Muscle layer of colon (tissue), 2 donors: ENCODE results near the gene BCKDHA.

ENCODE experiments used
- H3K27ac ChIP-seq: one replicate; pipeline ENCODE4 v1.7.0; 2013; ENCODE audit warnings: low read depth, mild to moderate bottlenecking, low read length, moderate library complexity
- H3K27me3 ChIP-seq, 2 donors: one replicate each; pipeline ENCODE4 v1.7.0; 2013; ENCODE audit warnings: low read length in 2 of 2, mild to moderate bottlenecking in 2 of 2; ENCODE audit not compliant: insufficient read depth in 2 of 2, control insufficient read depth in 1 of 2
- H3K36me3 ChIP-seq: one replicate; pipeline ENCODE4 v1.7.0; 2013; ENCODE audit warnings: mild to moderate bottlenecking, low read length; ENCODE audit not compliant: insufficient read depth
- H3K4me1 ChIP-seq: one replicate; pipeline ENCODE4 v1.7.0; 2013; ENCODE audit warnings: mild to moderate bottlenecking, low read length; ENCODE audit not compliant: insufficient read depth
- H3K4me3 ChIP-seq, 2 donors: one replicate each; pipeline ENCODE4 v1.7.0; 2013; ENCODE audit warnings: low read length in 2 of 2, low read depth in 1 of 2, mild to moderate bottlenecking in 1 of 2, moderate library complexity in 1 of 2
- H3K9ac ChIP-seq: one replicate; pipeline ENCODE4 v1.7.0; 2013; ENCODE audit warnings: low read length
- H3K9me3 ChIP-seq: one replicate; pipeline ENCODE4 v1.7.0; 2013; ENCODE audit warnings: mild to moderate bottlenecking, low read length
- donor health status: abdominal sarcoma.
- donor health status: Adenocarcinoma of cecum.

BCKDHA gene

GRCh38 chr19:41356984-41357739 lies 40.5 kb upstream of the BCKDHA start:
- Histone ChIP-seq H3K9ac (no peak overlapping the region), H3K27ac (no peak overlapping the region), H3K4me1 (peaks cover 10% of the 10 kb centered on the region)

GRCh38 chr19:41357746-41358145 lies 39.9 kb upstream of the BCKDHA start:
- Histone ChIP-seq H3K9ac (no peak overlapping the region), H3K27ac (no peak overlapping the region), H3K9me3 (no peaks in the 10 kb centered on the region), H3K36me3 (no peaks in the 10 kb centered on the region), H3K4me1 (peaks cover 8% of the 10 kb centered on the region), H3K4me3 (no peak overlapping the region), H3K27me3 (no peaks in the 10 kb centered on the region)

More at GRCh38 chr19:41356984-41357739, 40.5 kb upstream of the BCKDHA start:
- no peaks in the 10 kb centered on the region for H3K9me3 ChIP-seq
- no peaks in the 10 kb centered on the region for H3K27me3 ChIP-seq
- no peaks in the 10 kb centered on the region for H3K36me3 ChIP-seq
- no peak overlapping the region for H3K4me3 ChIP-seq

DNA sequence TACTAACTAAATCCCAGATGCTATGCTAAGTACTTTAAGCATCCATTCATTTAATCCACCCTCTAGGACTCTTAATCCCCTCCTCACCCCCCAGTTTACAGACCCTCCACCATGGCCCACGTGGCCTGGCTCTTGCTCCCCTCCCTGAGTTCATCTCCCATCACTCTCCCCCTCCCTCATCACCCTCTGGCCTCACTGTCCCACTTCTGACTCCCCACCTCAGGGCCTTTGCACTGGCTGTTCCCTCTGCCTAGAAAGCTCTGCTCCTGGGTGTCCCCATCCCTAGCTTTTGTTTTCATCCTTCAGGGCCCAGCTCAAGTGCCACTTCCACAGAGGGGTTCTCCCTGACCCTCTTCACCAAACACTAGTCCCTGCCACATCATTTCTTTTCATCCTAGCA lies 37.9 kb upstream of the BCKDHA start:
- no peak overlapping the region for H3K4me3 ChIP-seq
- peaks cover 12% of the 10 kb centered on the region for H3K4me1 ChIP-seq
- no peaks in the 10 kb centered on the region for H3K36me3 ChIP-seq
- no peak overlapping the region for H3K27ac ChIP-seq
- no peaks in the 10 kb centered on the region for H3K9me3 ChIP-seq
- H3K9ac ChIP-seq: no peak overlapping the region
- no peaks in the 10 kb centered on the region for H3K27me3 ChIP-seq

- no peaks in the 10 kb centered on the region for H3K36me3 ChIP-seq
- no peaks in the 10 kb centered on the region for H3K9me3 ChIP-seq
- no peaks in the 10 kb centered on the region for H3K27me3 ChIP-seq
- H3K27ac ChIP-seq: no peak overlapping the region
- no peak overlapping the region for H3K4me3 ChIP-seq
- H3K4me1 ChIP-seq: peaks cover 15% of the 10 kb centered on the region
- no peak overlapping the region for H3K9ac ChIP-seq
These were observed 35.3 kb upstream of the BCKDHA start for GRCh38 chr19:41362143-41362847.

DNA sequence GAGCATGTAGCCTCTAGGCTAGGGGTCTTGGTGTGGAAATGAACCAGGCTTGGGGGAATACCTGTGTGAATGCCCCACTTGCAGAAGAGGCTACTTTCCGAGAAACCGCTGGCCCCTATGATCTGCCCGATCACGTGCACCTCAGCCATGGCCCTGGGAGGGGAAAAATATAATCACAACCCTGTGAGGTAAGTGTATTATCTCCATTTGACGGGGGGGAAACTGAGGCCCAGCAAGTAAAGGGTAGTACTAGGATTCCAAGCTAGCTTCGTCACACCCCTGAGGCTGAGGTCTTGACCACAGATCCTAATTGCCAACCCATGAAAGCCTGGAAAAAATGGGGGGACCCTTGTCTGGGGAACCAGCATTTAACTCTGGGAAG lies 34.3 kb upstream of the BCKDHA start:
- Histone ChIP-seq H3K9ac (peak overlapping the region; percentile 57), H3K27ac (peak overlapping the region; percentile 65), H3K9me3 (no peaks in the 10 kb centered on the region), H3K4me3 (peak overlapping the region in 1 of 2 donors; percentile 67), H3K36me3 (no peaks in the 10 kb centered on the region), H3K27me3 (no peaks in the 10 kb centered on the region), H3K4me1 (peaks cover 15% of the 10 kb centered on the region)

GRCh38 chr19:41363753-41364523 lies 33.7 kb upstream of the BCKDHA start, which contains the start of gene B9D2:
TSS of gene B9D2 (minus strand) at chr19:41364149. CDS start at chr19:41363519, 630 bp downstream.
- H3K9ac ChIP-seq: peak within 1 kb of the TSS; percentile 57
- H3K36me3 ChIP-seq: no peaks in the 10 kb centered on the region
- no peaks in the 10 kb centered on the region for H3K9me3 ChIP-seq
- peaks cover 15% of the 10 kb centered on the region for H3K4me1 ChIP-seq
- peak within 1 kb of the TSS; percentile 65 for H3K27ac ChIP-seq
- H3K27me3 ChIP-seq: no peaks in the 10 kb centered on the region
- peak within 1 kb of the TSS; percentile 30 to 67 for H3K4me3 ChIP-seq

DNA sequence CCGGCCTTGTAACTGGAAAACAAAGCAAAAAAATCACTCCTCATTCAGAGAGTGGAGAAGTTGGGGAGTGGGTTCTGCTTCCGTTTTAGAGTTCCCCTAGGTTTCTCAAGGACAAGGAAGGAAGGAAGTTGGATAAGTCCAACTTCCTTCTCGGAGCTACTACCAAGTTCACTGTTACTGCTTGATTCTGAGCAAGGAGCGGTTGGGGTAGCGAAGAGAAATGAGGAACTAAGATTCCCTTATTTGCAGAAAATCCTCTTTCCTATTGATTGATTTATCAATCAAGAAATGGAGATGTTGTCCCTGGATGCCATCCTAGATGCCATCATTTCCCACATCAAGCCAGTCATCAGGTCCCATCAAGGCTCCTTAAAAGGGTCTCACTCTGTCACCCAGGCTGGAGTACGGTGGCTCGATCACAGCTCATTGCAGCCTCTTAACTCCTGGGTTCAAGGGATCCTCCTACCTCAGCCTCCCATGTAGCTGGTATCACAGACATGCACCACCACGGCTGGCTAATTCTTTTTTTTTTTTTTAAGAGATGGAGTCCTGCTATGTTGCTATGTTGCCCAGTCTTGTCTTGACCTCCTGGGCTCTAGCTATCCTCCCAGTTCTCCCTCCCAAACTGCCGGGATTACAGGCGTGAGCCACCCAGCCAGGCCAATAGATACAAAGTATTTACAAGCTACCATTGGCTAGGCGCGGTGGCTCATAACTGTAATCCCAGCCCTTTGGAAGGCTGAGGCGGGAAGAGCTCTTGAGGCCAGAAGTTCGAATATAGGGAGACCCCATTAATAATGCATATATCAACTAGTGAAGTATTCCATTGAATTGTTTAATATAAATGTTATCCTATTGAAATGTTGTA lies 32.9 kb upstream of the BCKDHA start:
- Histone ChIP-seq H3K4me3 (peak overlapping the region; percentile 30 to 67), H3K9me3 (no peaks in the 10 kb centered on the region), H3K9ac (no peak overlapping the region), H3K27ac (peak overlapping the region; percentile 65), H3K4me1 (peaks cover 15% of the 10 kb centered on the region), H3K36me3 (no peaks in the 10 kb centered on the region), H3K27me3 (no peaks in the 10 kb centered on the region)

DNA sequence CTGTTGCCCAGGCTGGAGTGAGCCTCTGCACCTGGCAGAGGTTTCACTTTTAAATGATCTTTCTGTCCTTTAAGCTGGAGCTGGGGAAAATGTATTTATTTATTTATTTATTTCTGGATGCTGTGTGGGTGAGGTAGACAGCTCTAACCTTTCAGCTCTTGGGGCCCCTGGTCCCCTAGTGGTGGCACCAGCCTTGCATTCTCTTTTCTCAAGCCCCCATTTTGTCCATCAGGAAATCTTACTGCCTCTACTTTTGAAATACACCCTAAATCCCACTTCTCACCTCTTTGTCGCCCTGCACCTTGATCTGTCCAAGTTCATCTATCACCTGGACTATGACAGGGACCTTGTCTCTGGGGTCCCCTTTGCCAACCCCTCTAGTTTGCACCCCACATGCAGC lies 31.5 kb upstream of the BCKDHA start:
- H3K27me3 ChIP-seq: no peaks in the 10 kb centered on the region
- H3K36me3 ChIP-seq: no peaks in the 10 kb centered on the region
- H3K4me1 ChIP-seq: peaks cover 15% of the 10 kb centered on the region
- no peaks in the 10 kb centered on the region for H3K9me3 ChIP-seq
- H3K4me3 ChIP-seq: no peak overlapping the region
- H3K9ac ChIP-seq: no peak overlapping the region
- H3K27ac ChIP-seq: no peak overlapping the region

- H3K9me3 ChIP-seq: no peaks in the 10 kb centered on the region
- H3K27ac ChIP-seq: no peak overlapping the region
- peaks cover 15% of the 10 kb centered on the region for H3K4me1 ChIP-seq
- H3K27me3 ChIP-seq: no peaks in the 10 kb centered on the region
- no peak overlapping the region for H3K9ac ChIP-seq
- no peaks in the 10 kb centered on the region for H3K36me3 ChIP-seq
- no peak overlapping the region for H3K4me3 ChIP-seq
These were observed 29.7 kb upstream of the BCKDHA start for GRCh38 chr19:41367848-41368301.

DNA sequence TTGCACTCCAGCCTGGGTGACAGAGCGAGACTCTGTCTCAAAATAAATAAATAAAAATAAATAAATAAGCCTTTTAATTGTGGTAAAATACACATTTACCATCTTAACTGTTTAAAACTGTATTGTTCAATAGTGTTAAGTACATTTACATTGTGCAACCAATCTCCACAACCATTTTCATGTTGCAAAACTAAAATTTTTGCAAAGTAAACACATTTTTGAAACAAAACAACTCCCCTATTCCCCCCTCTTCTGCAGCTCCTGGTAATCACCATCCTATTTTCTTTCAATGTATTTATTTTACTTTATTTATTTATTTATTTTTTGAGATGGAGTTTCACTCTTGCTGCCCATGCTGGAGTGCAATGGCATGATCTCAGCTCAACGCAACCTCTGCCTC lies 27.8 kb upstream of the BCKDHA start:
- H3K27ac ChIP-seq: no peak overlapping the region

More for the DNA sequence above, 27.8 kb upstream of the BCKDHA start:
- Histone ChIP-seq H3K27me3 (no peaks in the 10 kb centered on the region), H3K4me3 (no peak overlapping the region), H3K36me3 (no peaks in the 10 kb centered on the region), H3K4me1 (peaks cover 14% of the 10 kb centered on the region), H3K9ac (no peak overlapping the region), H3K9me3 (no peaks in the 10 kb centered on the region)
